SK-N-SH treated with all-trans-retinoic acid at 6 μM for 48 hours (cell line): ENCODE measurements around the gene RRBP1.

Experiments used
- GLIS3 ChIP-seq: fragments of 250-450 bp; sonication (Bioruptor Pico); IDR thresholded peaks from 2 replicates; pipeline ENCODE4 v1.5.0; 2020; ENCODE audit warnings: mild to moderate bottlenecking, moderate library complexity
- TCF4 ChIP-seq: fragments of 250-450 bp; sonication (Bioruptor Pico); IDR thresholded peaks from 2 replicates; pipeline ENCODE4 v1.8.0; 2021; ENCODE audit warnings: mild to moderate bottlenecking, moderate library complexity, borderline replicate concordance
- ZNF565 ChIP-seq: fragments of 450-650 bp; formaldehyde crosslinking; conservative IDR thresholded peaks from 2 replicates; pipeline ENCODE4 v1.5.0; 2020; ENCODE audit warnings: low read depth, mild to moderate bottlenecking, moderate library complexity

DNA sequence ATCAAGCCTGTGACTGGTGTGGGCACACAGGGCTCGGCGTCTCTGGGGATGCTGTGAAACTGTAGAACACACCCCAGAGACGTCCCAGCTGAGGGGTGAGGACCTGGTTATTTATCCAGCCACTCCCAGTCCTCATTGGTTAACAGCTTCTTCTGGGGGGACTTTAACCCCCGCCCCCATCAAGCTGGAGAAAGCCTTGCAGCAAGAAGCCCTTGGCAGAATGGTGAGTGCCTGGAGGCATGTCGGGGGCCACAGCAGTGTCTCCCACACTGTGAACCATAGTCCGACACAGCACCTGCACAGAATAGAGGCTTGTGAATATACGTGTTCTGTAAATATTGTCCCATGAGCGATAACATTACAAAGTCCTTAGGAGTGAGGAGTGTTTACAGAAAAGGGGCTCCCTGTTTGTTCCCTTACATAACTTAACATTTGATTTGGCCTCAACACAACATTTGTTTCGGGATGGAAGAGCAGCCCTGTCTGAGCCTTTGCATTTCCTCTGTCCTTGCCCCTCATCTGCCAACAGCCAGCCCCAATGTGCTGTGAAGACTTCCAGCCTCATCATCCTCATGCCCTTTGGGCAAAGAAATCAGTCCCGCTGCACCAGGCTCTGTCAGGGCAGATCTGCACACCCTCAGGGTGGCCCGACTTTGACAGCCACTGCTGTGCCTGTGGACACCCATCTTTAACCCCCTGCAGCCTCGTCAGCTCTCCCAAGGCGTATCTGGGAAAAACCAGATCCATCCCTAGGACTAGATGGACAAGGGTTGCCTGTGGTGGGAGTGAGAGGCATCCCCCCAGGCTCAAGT is 2.2 kb upstream of the RRBP1 start:
- TF ChIP-seq ZNF565 (no peak), TCF4 (CRISPR knock-in tag) (no peak), GLIS3 (CRISPR knock-in tag) (no peak)
